HG02678 (cell line): Measurements from ENCODE around the gene CACNA2D4.

Source experiments
- ATAC-seq: cut with Tn5 transposase; IDR thresholded peaks from one replicate; pipeline ENCODE4 v1.9.1; 2021; ENCODE audit warnings: mild to moderate bottlenecking, moderate library complexity; ENCODE audit not compliant: unreplicated experiment

Gene CACNA2D4

GRCh38 chr12:1896964-1897363 is 21.5 kb downstream of the CACNA2D4 start:
- no peak for ATAC-seq

- no peak for ATAC-seq
Observed at GRCh38 chr12:1890810-1891209, 27.6 kb downstream of the CACNA2D4 start.

GRCh38 chr12:1890119-1890703 is 28.2 kb downstream of the CACNA2D4 start:
- no peak for ATAC-seq

GRCh38 chr12:1888923-1889322 is 29.5 kb downstream of the CACNA2D4 start:
- no peak for ATAC-seq

GRCh38 chr12:1886396-1887008 is 31.9 kb downstream of the CACNA2D4 start:
- no peak for ATAC-seq

GRCh38 chr12:1885599-1886245 is 32.7 kb downstream of the CACNA2D4 start:
- no peak for ATAC-seq

- no peak for ATAC-seq
Observed at GRCh38 chr12:1885082-1885596, 33.3 kb downstream of the CACNA2D4 start.

- no peak for ATAC-seq
Observed at GRCh38 chr12:1884651-1885050, 33.8 kb downstream of the CACNA2D4 start.

- ATAC-seq: no peak
Observed at GRCh38 chr12:1883513-1883912, 34.9 kb downstream of the CACNA2D4 start.

- no peak for ATAC-seq
Observed at GRCh38 chr12:1882850-1883470, 35.5 kb downstream of the CACNA2D4 start.

- ATAC-seq: no peak
Observed at GRCh38 chr12:1882405-1882804, 36.0 kb downstream of the CACNA2D4 start.

- no peak for ATAC-seq
Observed at GRCh38 chr12:1881936-1882335, 36.5 kb downstream of the CACNA2D4 start.

- no peak for ATAC-seq
Observed at GRCh38 chr12:1881301-1881700, 37.2 kb downstream of the CACNA2D4 start.

- ATAC-seq: no peak
Observed at GRCh38 chr12:1880876-1881275, 37.6 kb downstream of the CACNA2D4 start.

- no peak for ATAC-seq
Observed at GRCh38 chr12:1880153-1880845, 38.2 kb downstream of the CACNA2D4 start.

GRCh38 chr12:1879633-1880032 is 38.8 kb downstream of the CACNA2D4 start:
- no peak for ATAC-seq

- no peak for ATAC-seq
Observed at GRCh38 chr12:1878695-1879094, 39.8 kb downstream of the CACNA2D4 start.

- no peak for ATAC-seq
Observed at GRCh38 chr12:1878214-1878613, 40.2 kb downstream of the CACNA2D4 start.

- no peak for ATAC-seq
Observed at GRCh38 chr12:1877169-1877878, 41.1 kb downstream of the CACNA2D4 start.

GRCh38 chr12:1876086-1876485 is 42.4 kb downstream of the CACNA2D4 start:
- no peak for ATAC-seq

GRCh38 chr12:1875608-1876007 is 42.8 kb downstream of the CACNA2D4 start:
- no peak for ATAC-seq
